Activated CD8-positive, alpha-beta T cell treated with anti-CD3 and anti-CD28 coated beads for 36 hours (primary cell): ENCODE data around the gene TEKT5. TPM values are rescaled to one million over a fixed set of nuclear protein-coding genes. Genes with fewer than 3 reads are reported as not detected.

Experiments
- ATAC-seq: fragments of 200-7000 bp; cut with Tn5 transposase; one replicate; pipeline ENCODE4 v1.10.0; 2021; ENCODE audit warnings: mild to moderate bottlenecking, moderate library complexity
- CTCF ChIA-PET: fragments of 350-600 bp; sonication (Branson Sonifier 250); formaldehyde crosslinking; loops from one replicate; lab custom pipeline; 2021; ENCODE audit warnings: antibody characterized with exemption; lab: Charles Lee
- POLR2A ChIA-PET: fragments of 350-600 bp; sonication (Branson Sonifier 250); formaldehyde crosslinking; loops from one replicate; lab custom pipeline; 2021; ENCODE audit warnings: antibody characterized with exemption; lab: Charles Lee
- DNase-seq: peaks from one replicate; pipeline ENCODE4 v3.0.0-alpha.2; 2020
- H3K27ac Mint-ChIP-seq: one replicate; pipeline ENCODE4 v1.8.0; 2021; ENCODE audit warnings: mild to moderate bottlenecking, mixed read lengths
- H3K27me3 Mint-ChIP-seq: one replicate; pipeline ENCODE4 v1.8.0; 2021; ENCODE audit warnings: mixed read lengths
- H3K36me3 Mint-ChIP-seq: one replicate; pipeline ENCODE4 v1.8.0; 2021; ENCODE audit warnings: low read depth, mixed read lengths
- H3K4me1 Mint-ChIP-seq: one replicate; pipeline ENCODE4 v1.8.0; 2021; ENCODE audit warnings: low read depth, mixed read lengths
- H3K4me3 Mint-ChIP-seq: one replicate; pipeline ENCODE4 v1.8.0; 2021; ENCODE audit warnings: mild to moderate bottlenecking, moderate library complexity, mixed read lengths
- H3K9me3 Mint-ChIP-seq: one replicate; pipeline ENCODE4 v1.8.0; 2021; ENCODE audit warnings: mixed read lengths
- CTCF ChIP-seq: fragments of 200-600 bp; IDR thresholded peaks from one replicate; pipeline ENCODE4 v1.8.0; 2022; ENCODE audit warnings: antibody characterized with exemption, mild to moderate bottlenecking
- intact Hi-C: fragments of 100-400 bp; cut with micrococcal nuclease; formaldehyde crosslinking; loops from one replicate; pipeline ENCODE4 v1.10.0; 2022
- total RNA-seq, 2 experiments: library from RNA; stranded (reverse); gene quantifications; one replicate each; pipeline ENCODE4 v1.2.3, GENCODE V29; 2021

TEKT5 gene
- total RNA-seq, 2 experiments from 2014 or later: 0.16 to 0.43 TPM

GRCh38 chr16:10731790-10732189 lies 37.1 kb upstream of the TEKT5 start:
- no peaks in the 10 kb centered on the region for H3K36me3 Mint-ChIP-seq
- no peaks in the 10 kb centered on the region for H3K27me3 Mint-ChIP-seq
- no peak for TF ChIP-seq CTCF
- H3K4me3 Mint-ChIP-seq: no peak overlapping the region
- ChIA-PET POLR2A (no interaction called here), CTCF (interaction anchor here (0.7 to 1.7 kb wide), 3 partner anchors 187 to 217 kb away, joined by 3 to 11 read pairs (median 4); no protein-coding TSS in a partner anchor)
- ATAC-seq (no peak), DNase-seq (no peak)
- H3K9me3 Mint-ChIP-seq: peaks cover 3% of the 10 kb centered on the region
- no peaks in the 10 kb centered on the region for H3K4me1 Mint-ChIP-seq
- H3K27ac Mint-ChIP-seq: no peak overlapping the region
- intact Hi-C loops: loop anchor here (10.0 kb wide), 1 partner anchor 67 kb away; no protein-coding TSS in a partner anchor

GRCh38 chr16:10729104-10730048 lies 34.6 kb upstream of the TEKT5 start:
- no peak overlapping the region for H3K4me3 Mint-ChIP-seq
- TF ChIP-seq CTCF: no peak
- CTCF ChIA-PET: no interaction called here
- H3K36me3 Mint-ChIP-seq: no peaks in the 10 kb centered on the region
- POLR2A ChIA-PET: no interaction called here
- no peak for ATAC-seq
- DNase-seq: no peak
- peaks cover 3% of the 10 kb centered on the region for H3K9me3 Mint-ChIP-seq
- intact Hi-C loops: loop anchor here (10.0 kb wide), 1 partner anchor 65 kb away; no protein-coding TSS in a partner anchor
- no peak overlapping the region for H3K27ac Mint-ChIP-seq
- H3K27me3 Mint-ChIP-seq: no peaks in the 10 kb centered on the region
- H3K4me1 Mint-ChIP-seq: no peaks in the 10 kb centered on the region

GRCh38 chr16:10728003-10728887 lies 33.5 kb upstream of the TEKT5 start:
- H3K27ac Mint-ChIP-seq: no peak overlapping the region
- peaks cover 2% of the 10 kb centered on the region for H3K9me3 Mint-ChIP-seq
- ChIA-PET POLR2A (no interaction called here), CTCF (interaction anchor here (1.3 kb wide), 1 partner anchor 205 kb away, joined by 3 read pairs; no protein-coding TSS in a partner anchor)
- DNase-seq (no peak), ATAC-seq (no peak)
- H3K4me3 Mint-ChIP-seq: no peak overlapping the region
- H3K4me1 Mint-ChIP-seq: no peaks in the 10 kb centered on the region
- intact Hi-C loops: no loop called here
- H3K36me3 Mint-ChIP-seq: no peaks in the 10 kb centered on the region
- TF ChIP-seq CTCF: no peak
- no peaks in the 10 kb centered on the region for H3K27me3 Mint-ChIP-seq

- Mint-ChIP-seq H3K27me3 (peaks cover 3% of the 10 kb centered on the region), H3K4me1 (no peaks in the 10 kb centered on the region), H3K4me3 (no peak overlapping the region), H3K36me3 (no peaks in the 10 kb centered on the region), H3K27ac (no peak overlapping the region), H3K9me3 (no peaks in the 10 kb centered on the region)
- POLR2A ChIA-PET: no interaction called here
- CTCF ChIA-PET: no interaction called here
- no peak for TF ChIP-seq CTCF
- intact Hi-C loops: no loop called here
- ATAC-seq (no peak), DNase-seq (no peak)
These were observed 14.2 kb upstream of the TEKT5 start for GRCh38 chr16:10708969-10709368.
